Measurements from ENCODE around the gene C1QC. TPM values are rescaled to one million over a fixed set of nuclear protein-coding genes. Genes with fewer than 3 reads are reported as not detected.

Gene C1QC
- total RNA-seq, 1 experiment from 2014 or later = 0.59 TPM

DNA sequence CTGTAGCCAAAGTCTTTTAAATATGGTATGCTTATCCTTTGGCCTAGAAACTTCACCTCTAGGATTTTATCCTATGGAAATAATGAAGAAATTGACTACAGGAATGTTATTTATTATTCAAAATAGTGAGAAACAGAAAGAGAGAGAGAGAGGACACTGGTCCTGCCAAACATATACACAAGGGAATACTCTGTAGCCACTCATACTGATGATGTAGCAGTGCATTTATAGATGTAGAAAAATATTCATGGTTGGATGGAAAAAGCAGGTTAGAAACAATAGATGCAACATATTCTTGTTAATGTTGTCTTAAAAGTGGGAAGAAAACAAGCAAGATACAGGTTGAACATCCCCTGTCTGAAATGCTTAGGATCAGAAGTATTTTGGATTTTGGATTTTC is 45.0 kb downstream of the C1QC start:
- Histone ChIP-seq H3K9me2 (ENCODE audit: insufficient read depth) (no peaks in the 10 kb centered on the region), H3K9me3 (ENCODE audit: control insufficient read depth in 1 of 2, insufficient read depth in 1 of 2, low read depth in 1 of 2, low read length in 2 of 2) (no peaks in the 10 kb centered on the region), H3K27ac (ENCODE audit: low read depth, low read length) (no peak overlapping the region), H4K20me1 (ENCODE audit: insufficient read depth) (no peaks in the 10 kb centered on the region), H2AFZ (ENCODE audit: low read depth, low read length, poor library complexity, severe bottlenecking) (peak overlapping the region; percentile 62), H3K4me1 (ENCODE audit: control insufficient read depth in 1 of 2, insufficient read depth in 2 of 2, low read length in 2 of 2) (peaks cover 7 to 15% of the 10 kb centered on the region in 2 experiments; a peak in 3 of 4 replicates), H3K4me3 (replicated peaks in 1 of 2; ENCODE audit: low read depth in 1 of 2, low read length in 2 of 2) (no peak overlapping the region), H3K36me3 (ENCODE audit: control insufficient read depth in 1 of 2, insufficient read depth in 2 of 2, low read length in 2 of 2) (no peaks in the 10 kb centered on the region), H3K9ac (ENCODE audit: low read length) (no peak overlapping the region), H3K4me2 (ENCODE audit: low read length) (peak overlapping the region; percentile 65), H3K79me2 (ENCODE audit: insufficient read depth, low read length) (no peaks in the 10 kb centered on the region), H3K27me3 (ENCODE audit: insufficient read depth, low read length) (no peaks in the 10 kb centered on the region)
- ATAC-seq = no peak
- intact Hi-C loops (cut with micrococcal nuclease) = no loop called here
- RAD21 ChIA-PET (ENCODE audit: low non-redundant PET in 1 of 2, low total read pairs in 2 of 2, uncharacterized antibody in 2 of 2, unreplicated experiment in 2 of 2) = no interaction called here
- TF ChIP-seq YY1 (IDR thresholded peaks at IDR 0.05; ENCODE audit: extremely low read depth, insufficient replicate concordance, low read depth, low read length) = no peak
- no peak for TF ChIP-seq TCF7L2 (IDR thresholded peaks at IDR 0.05; ENCODE audit: borderline replicate concordance, extremely low read depth, insufficient read depth, insufficient read length)
- no peak for TF ChIP-seq ELF1 (IDR thresholded peaks at IDR 0.05; ENCODE audit: borderline replicate concordance, low read depth)
- TF ChIP-seq RAD21 (IDR thresholded peaks at IDR 0.05; ENCODE audit: low read depth) = no peak
- TF ChIP-seq, protein P1, sequence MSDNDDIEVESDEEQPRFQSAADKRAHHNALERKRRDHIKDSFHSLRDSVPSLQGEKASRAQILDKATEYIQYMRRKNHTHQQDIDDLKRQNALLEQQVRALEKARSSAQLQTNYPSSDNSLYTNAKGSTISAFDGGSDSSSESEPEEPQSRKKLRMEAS (IDR thresholded peaks at IDR 0.05) = no peak
- TF ChIP-seq CEBPB (IDR thresholded peaks at IDR 0.05; ENCODE audit: low read depth) = no peak
- TF ChIP-seq SP1 (IDR thresholded peaks at IDR 0.05; ENCODE audit: low read depth) = no peak
- TF ChIP-seq, protein P2, sequence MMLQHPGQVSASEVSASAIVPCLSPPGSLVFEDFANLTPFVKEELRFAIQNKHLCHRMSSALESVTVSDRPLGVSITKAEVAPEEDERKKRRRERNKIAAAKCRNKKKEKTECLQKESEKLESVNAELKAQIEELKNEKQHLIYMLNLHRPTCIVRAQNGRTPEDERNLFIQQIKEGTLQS (IDR thresholded peaks at IDR 0.05) = no peak
- no peak for TF ChIP-seq POLR2A (IDR thresholded peaks at IDR 0.05; ENCODE audit: borderline replicate concordance, extremely low read depth, insufficient read depth, insufficient read length)
- TF ChIP-seq SRF (IDR thresholded peaks at IDR 0.05; ENCODE audit: low read depth) = no peak
- no peak for TF ChIP-seq EZH2 (IDR thresholded peaks at IDR 0.05)
- TF ChIP-seq, protein P3, sequence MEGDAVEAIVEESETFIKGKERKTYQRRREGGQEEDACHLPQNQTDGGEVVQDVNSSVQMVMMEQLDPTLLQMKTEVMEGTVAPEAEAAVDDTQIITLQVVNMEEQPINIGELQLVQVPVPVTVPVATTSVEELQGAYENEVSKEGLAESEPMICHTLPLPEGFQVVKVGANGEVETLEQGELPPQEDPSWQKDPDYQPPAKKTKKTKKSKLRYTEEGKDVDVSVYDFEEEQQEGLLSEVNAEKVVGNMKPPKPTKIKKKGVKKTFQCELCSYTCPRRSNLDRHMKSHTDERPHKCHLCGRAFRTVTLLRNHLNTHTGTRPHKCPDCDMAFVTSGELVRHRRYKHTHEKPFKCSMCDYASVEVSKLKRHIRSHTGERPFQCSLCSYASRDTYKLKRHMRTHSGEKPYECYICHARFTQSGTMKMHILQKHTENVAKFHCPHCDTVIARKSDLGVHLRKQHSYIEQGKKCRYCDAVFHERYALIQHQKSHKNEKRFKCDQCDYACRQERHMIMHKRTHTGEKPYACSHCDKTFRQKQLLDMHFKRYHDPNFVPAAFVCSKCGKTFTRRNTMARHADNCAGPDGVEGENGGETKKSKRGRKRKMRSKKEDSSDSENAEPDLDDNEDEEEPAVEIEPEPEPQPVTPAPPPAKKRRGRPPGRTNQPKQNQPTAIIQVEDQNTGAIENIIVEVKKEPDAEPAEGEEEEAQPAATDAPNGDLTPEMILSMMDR (IDR thresholded peaks at IDR 0.05 in 2 of 3, conservative IDR thresholded peaks at IDR 0.05 in 1 of 3; ENCODE audit: borderline replicate concordance in 1 of 3, insufficient read depth in 1 of 3, low read depth in 2 of 3, low read length in 2 of 3) = no peak
- TF ChIP-seq CBX3 (IDR thresholded peaks at IDR 0.05; ENCODE audit: low read depth) = no peak
- TF ChIP-seq, protein P4, sequence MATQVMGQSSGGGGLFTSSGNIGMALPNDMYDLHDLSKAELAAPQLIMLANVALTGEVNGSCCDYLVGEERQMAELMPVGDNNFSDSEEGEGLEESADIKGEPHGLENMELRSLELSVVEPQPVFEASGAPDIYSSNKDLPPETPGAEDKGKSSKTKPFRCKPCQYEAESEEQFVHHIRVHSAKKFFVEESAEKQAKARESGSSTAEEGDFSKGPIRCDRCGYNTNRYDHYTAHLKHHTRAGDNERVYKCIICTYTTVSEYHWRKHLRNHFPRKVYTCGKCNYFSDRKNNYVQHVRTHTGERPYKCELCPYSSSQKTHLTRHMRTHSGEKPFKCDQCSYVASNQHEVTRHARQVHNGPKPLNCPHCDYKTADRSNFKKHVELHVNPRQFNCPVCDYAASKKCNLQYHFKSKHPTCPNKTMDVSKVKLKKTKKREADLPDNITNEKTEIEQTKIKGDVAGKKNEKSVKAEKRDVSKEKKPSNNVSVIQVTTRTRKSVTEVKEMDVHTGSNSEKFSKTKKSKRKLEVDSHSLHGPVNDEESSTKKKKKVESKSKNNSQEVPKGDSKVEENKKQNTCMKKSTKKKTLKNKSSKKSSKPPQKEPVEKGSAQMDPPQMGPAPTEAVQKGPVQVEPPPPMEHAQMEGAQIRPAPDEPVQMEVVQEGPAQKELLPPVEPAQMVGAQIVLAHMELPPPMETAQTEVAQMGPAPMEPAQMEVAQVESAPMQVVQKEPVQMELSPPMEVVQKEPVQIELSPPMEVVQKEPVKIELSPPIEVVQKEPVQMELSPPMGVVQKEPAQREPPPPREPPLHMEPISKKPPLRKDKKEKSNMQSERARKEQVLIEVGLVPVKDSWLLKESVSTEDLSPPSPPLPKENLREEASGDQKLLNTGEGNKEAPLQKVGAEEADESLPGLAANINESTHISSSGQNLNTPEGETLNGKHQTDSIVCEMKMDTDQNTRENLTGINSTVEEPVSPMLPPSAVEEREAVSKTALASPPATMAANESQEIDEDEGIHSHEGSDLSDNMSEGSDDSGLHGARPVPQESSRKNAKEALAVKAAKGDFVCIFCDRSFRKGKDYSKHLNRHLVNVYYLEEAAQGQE (IDR thresholded peaks at IDR 0.05; ENCODE audit: low read depth) = no peak
- TF ChIP-seq EZH2phosphoT487 (IDR thresholded peaks at IDR 0.05; ENCODE audit: borderline replicate concordance) = no peak
- TF ChIP-seq SIN3A (IDR thresholded peaks at IDR 0.05; ENCODE audit: low read depth) = no peak
- TF ChIP-seq POLR2AphosphoS5 (IDR thresholded peaks at IDR 0.05; ENCODE audit: low read depth, low read length) = no peak
- no peak for TF ChIP-seq ZNF274 (IDR thresholded peaks at IDR 0.05; ENCODE audit: low read depth, low read length)
- TF ChIP-seq, protein P5, sequence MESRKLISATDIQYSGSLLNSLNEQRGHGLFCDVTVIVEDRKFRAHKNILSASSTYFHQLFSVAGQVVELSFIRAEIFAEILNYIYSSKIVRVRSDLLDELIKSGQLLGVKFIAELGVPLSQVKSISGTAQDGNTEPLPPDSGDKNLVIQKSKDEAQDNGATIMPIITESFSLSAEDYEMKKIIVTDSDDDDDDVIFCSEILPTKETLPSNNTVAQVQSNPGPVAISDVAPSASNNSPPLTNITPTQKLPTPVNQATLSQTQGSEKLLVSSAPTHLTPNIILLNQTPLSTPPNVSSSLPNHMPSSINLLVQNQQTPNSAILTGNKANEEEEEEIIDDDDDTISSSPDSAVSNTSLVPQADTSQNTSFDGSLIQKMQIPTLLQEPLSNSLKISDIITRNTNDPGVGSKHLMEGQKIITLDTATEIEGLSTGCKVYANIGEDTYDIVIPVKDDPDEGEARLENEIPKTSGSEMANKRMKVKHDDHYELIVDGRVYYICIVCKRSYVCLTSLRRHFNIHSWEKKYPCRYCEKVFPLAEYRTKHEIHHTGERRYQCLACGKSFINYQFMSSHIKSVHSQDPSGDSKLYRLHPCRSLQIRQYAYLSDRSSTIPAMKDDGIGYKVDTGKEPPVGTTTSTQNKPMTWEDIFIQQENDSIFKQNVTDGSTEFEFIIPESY (IDR thresholded peaks at IDR 0.05; ENCODE audit: extremely low read depth, insufficient replicate concordance, low read length) = no peak
- TF ChIP-seq JUND (IDR thresholded peaks at IDR 0.05) = no peak
- DNase-seq (ENCODE audit: low read depth, low spot score) = no peak
- no TSS peak for BruUV-seq (replicated peaks)
- POLR2A ChIA-PET = no interaction called here
- CTCF ChIA-PET = interaction anchor here (1.3 to 2.4 kb wide), 2 partner anchors 16 to 173 kb away, joined by 3 to 13 read pairs; no protein-coding TSS in a partner anchor
